ENCODE measurements around the gene ULBP3.
"Not testable (repeated sequence)": the region's sequence is repeated elsewhere in the genome, so short reads cannot be mapped to it uniquely, and the experiment has no call there.

Gene ULBP3

GRCh38 chr6:150037526-150038201 lies 31.3 kb downstream of the ULBP3 start:
- no peak for DNase-seq

GRCh38 chr6:150036081-150036480 lies 32.8 kb downstream of the ULBP3 start:
- no peak for DNase-seq

DNA sequence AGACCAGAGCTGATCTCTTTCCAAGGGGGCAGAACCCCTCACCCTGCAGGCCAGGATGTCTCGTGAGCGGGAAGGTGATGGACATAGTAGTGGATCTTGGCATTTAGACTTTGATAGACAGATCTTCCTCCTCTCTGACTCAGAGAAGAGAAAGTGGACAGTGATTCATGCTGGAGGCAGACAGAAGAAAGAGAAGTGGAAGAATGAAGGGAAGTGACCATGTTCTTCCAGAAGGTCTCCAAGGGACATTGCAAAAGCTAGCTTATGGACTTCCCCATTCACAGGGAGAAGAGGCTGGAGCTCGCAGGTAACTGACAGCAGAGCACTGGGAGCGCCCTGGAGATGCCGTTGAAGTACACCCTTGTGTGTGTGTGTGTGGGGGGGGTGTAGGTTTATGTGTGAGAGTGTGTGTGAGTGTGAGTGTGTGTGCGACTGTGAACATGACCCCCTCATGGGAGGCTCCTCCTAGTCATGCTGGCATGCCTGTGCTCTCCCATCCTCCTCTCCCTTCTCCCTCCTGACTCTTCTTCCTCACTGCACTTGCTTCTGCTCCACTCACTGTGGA lies 35.6 kb downstream of the ULBP3 start:
- no peak for DNase-seq

- no peak for DNase-seq
Measured at GRCh38 chr6:150032598-150032997, 36.3 kb downstream of the ULBP3 start.

DNA sequence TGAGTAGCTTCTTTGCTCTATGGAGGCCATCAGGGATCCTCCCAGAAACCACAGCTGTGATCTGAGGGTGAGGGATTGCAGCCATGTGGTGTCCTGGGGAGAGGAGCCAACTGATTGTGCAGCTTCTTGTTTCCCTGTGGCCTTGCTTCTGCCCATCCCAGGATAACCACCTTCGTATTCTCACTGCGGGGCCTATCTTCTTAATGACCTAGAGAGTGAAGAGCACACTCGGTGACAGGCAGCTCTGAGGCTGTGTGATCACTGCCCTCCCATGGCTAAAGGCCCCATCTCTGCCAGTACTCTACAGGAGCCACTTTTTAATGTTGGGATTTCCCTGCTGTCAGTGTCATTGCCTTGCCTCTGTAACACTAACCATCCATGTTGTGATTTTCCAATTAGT lies 38.3 kb downstream of the ULBP3 start:
- DNase-seq: no peak

GRCh38 chr6:150029749-150030148 lies 39.2 kb downstream of the ULBP3 start:
- DNase-seq: no peak

- no peak for DNase-seq
Measured at GRCh38 chr6:150029276-150029675, 39.6 kb downstream of the ULBP3 start.

DNA sequence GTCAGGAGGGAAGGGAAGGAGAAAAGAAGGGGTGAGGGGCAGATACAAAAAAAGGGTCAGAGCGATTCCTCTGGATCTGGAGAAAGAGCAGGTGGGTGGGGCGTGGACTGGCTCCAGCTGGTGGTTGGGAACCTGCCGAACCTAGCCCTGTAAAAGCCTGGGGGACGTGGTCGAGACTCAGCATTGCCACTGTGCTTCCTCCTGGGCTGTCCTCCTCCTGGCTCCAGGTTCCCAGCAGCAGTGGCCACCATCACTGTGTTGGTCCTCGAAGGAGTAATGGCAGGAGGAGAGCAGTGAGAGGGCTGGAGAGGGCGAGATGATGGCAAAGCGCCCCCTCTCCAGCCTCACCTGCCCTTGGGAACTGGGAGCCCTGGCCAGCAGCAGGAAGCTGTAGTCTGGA lies 40.1 kb downstream of the ULBP3 start:
- DNase-seq: no peak

DNA sequence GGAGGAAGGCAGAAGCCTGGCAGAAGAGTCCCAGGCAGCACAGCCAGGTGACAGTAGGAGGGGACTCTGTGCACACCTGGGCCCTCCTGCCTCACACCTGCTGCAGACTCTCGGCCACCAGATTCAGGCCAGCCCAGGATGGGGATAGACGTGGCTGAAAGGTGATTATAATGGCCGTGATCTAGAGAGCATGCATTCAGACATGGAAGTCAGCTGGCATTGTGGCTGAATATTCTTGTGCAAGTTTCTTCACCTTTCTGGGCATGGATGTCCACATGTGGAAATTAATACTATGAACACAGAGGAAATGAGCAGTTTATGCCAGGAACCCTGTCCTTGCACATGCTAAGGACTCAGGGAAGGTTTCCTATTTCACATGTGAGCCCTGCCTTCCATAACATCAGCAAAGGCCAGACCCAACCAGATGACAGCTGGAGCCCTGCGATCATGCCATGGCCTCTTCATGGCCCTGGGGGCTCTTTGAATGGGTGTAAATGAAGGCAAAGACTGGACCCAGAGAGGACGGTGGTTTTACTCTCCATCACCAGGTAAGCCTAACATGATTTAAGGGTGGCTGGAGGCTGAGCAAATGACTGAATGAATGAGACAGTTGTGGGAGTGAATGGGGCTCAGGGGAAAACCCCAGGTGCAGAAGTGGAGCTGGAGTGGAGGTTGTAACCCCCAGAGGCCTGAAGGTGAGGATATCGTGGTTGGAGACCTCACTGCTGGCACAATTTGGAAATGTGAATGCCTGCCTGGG lies 40.9 kb downstream of the ULBP3 start:
- DNase-seq: no peak

DNA sequence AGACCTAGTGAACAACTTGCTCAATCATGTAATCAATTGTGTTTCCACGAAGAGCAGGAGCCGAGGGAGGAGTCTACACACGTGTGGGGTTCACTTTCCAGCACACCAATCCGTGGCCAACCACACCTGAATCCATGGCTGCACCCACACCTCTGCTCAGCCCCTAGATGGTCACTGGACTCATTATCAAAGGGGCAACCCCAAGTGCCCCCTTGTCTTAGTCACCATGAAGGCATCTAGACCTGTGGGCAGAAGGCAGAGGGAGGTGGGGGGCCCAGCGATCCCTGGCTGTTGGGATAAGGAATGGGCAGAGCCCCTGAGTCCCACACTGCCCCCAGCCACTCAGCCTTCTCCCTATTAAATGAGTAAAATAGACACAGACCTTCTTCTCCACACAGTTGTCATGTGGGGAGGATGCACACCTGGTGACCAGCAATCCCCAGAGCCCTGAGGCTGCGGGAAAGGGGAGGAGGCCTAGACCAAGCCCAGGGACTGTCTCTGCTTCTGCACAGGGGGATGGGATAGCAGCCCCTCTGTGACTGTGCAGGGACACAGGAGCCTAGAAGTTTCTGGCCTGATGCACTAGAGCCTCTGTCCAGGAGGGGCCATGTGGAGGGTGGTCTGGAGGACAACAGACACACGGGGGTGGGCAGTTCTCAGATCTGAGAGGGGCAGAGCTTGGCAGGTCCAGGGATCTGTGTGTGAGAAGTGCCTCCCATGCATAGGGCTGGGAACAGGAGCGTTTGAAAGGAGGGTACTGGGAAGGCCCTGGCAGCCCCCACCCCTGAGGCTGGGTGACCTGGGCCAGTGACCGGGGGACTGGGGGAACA lies 41.7 kb downstream of the ULBP3 start:
- DNase-seq: no peak

GRCh38 chr6:150025201-150025917 lies 43.6 kb downstream of the ULBP3 start, which contains the start of gene RAET1L:
Gene RAET1L (minus strand): TSS chr6:150025532. CDS start chr6:150025471, 61 bp downstream.
- no peak for DNase-seq

- no peak for DNase-seq
Measured at GRCh38 chr6:150024646-150025155, 44.2 kb downstream of the ULBP3 start.

- not testable (repeated sequence) for DNase-seq
Measured at GRCh38 chr6:150024021-150024420, 44.9 kb downstream of the ULBP3 start.

GRCh38 chr6:150021870-150022269 lies 47.1 kb downstream of the ULBP3 start:
- not testable (repeated sequence) for DNase-seq

GRCh38 chr6:150018846-150019580 lies 49.9 kb downstream of the ULBP3 start:
- no peak for DNase-seq

DNA sequence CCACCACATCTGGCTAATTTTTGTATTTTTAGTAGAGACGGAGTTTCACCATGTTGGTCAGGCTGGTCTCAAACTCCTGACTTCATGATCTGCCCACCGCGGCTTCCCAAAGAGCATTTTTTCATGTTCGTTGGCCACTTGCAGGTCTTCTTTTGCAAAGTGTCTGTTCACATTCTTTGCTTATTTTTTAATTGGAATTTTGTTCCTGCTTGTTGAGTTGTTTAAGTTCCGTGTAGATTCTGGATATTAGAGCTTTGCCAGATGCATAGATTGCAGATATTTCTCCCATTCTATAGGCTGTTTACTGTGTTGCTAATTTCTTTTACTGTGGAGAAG lies 51.8 kb downstream of the ULBP3 start:
- DNase-seq: not testable (repeated sequence)

- peak; percentile 18 for DNase-seq
Measured at GRCh38 chr6:150016324-150017185, 52.4 kb downstream of the ULBP3 start.

DNA sequence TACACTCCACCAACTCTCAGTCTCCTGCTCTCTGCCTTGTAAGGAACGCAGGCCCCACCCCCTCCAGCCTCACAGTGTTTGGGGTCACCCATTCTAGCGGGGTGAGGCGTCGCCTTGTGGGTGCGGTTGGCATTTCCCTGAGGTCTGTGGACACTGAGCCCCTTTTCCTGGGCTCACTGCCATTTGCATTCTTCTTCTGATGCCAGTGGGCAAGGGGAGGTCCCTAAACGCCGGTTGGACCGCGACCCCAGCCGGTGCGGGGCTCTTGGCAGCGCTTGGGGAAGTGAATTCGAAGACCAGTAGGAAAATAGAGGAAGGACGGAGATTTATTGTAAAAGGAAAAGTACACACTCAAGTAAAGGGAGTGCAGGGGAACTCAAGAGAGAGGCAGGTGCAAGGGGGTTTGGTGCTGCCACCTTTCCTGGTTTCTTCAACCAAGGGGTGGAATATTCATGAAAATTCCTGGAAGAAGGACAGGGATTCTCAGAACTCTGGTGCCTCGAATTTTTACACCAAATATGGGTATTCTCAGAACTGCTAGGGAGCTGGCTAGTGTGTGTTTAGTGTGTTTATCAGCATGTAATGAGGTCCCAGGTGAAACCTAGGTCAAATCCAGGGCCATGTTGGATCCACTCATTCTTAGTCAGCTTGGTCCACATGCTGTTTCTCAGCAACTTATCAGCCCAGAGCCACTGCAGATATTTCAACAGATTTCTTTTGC lies 53.5 kb downstream of the ULBP3 start:
- not testable (repeated sequence) for DNase-seq

GRCh38 chr6:150014623-150015280 lies 54.2 kb downstream of the ULBP3 start:
- DNase-seq: not testable (repeated sequence)

Measured in activated effector memory CD4-positive, alpha-beta T cell treated with Interleukin-2 at 50 U/mL for 16 hours (primary cell).